ENCODE results near the gene SIGLEC7. TPM values are rescaled to one million over a fixed set of nuclear protein-coding genes. Genes with fewer than 3 reads are reported as not detected.

SIGLEC7 gene
- total RNA-seq, 1 experiment from 2014 or later: not detected

DNA sequence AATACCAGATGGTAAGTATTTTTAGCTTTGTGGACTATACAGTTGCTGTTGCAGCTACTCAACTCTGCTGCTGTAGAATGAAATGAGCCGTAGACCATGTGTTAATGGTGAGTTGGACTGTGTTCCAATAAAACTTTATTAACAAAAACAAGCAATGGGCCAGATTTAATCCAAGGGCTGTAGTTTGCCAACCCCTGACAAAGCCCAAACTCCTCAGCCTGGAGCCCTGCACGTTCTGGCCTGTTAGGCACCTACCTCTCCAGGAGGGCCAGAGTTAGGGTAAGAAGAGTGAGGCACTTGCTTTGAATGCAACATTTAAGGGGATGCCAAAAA lies 46.1 kb downstream of the SIGLEC7 start:
- no peak for DNase-seq (ENCODE audit: low spot score)
- in situ Hi-C loops (cut with HindIII; ENCODE audit: low sequenced_read_pairs): no loop called here

DNA sequence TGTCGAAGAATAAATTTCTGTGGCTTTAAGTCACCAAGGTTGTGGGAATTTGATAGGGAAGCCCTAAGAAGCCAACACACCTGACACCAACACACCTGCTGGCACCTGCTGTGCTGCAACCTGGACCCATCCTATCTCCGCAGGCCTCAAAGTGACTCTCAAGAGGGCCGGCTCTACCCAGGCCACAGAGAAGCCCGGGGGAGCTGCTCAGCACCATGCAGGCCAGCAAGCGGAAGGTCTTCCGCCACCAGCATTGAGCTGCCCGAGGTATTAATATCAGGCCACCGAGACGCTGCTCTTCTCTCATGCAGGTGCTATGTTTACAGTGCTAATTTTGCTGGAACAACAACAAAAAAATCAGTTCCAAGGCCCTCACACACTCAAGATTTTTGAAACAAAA lies 50.6 kb downstream of the SIGLEC7 start:
- in situ Hi-C loops (cut with HindIII; ENCODE audit: low sequenced_read_pairs): no loop called here
- no peak for DNase-seq (ENCODE audit: low spot score)

DNA sequence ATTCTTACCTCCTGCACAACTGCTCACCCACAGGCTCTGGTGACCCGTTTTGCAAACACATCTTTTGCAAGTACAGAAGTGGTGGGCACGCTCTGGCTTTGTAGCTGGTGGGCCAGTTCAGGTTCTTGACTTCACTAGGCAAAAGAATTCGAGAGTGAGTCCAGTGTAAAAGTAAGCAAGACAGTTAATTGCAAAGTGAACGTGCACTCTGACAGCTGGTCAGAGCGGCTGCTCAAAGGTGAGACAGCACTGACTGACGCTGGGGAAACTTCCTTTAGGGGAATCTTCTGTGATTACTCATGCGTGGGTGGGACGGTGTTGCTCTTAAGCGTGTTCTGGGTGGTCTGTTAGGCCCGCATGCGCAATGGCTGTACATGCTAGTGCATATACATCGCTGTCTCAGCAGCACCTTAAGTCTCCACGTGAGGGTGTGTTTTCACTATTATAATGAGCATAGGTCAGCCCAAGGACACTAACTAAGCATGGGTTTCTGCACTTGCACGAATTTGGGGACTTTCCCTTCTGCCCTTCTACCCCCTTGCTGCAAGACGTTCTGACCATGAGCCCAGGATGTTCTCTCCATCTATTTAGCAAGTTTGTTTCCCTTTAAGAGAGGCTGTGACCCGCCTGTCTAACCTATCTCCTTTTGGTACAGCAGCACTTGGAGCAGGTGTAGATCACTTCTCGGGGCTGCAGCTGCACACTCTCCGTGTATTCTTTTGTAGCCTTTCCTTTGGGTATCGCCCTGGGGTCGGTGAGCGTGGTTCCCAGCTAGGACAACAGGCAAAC lies 52.6 kb downstream of the SIGLEC7 start:
- in situ Hi-C loops (cut with HindIII; ENCODE audit: low sequenced_read_pairs): no loop called here
- DNase-seq (ENCODE audit: low spot score): no peak

DNA sequence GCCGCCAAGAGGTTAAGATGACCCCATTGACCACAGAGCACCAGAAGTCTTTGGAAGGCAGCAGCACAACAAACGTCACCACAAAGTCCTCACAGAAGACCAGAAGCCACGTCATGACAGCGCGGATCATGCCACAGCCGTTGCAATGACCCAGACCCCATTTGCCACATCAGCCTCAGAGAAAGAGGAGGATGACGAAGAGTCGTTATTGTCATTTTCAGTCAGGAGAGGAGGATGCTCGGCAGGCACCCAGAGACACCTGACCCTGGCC lies 53.1 kb downstream of the SIGLEC7 start:
- DNase-seq (ENCODE audit: low spot score): no peak
- in situ Hi-C loops (cut with HindIII; ENCODE audit: low sequenced_read_pairs): no loop called here

DNA sequence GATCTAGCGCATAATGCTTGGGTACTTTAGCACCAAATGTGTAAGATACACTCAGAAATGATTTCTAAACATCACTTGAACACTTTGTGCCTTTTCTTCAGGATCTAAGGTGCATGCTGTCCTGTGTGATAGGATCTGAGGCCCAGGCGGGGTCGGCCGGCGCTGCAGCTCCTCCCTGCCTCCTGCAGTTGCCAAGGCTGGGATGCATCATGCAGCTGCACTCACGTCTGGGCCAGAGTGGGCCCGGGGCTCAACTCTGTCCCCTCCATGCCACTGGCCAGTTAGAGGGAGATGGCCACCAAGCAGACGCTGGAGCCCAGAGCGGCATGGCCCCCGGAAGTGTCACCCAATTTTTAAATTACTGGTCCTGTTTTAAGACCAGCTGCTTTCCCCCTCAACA lies 53.5 kb downstream of the SIGLEC7 start:
- DNase-seq (ENCODE audit: low spot score): no peak
- in situ Hi-C loops (cut with HindIII; ENCODE audit: low sequenced_read_pairs): no loop called here

DNA sequence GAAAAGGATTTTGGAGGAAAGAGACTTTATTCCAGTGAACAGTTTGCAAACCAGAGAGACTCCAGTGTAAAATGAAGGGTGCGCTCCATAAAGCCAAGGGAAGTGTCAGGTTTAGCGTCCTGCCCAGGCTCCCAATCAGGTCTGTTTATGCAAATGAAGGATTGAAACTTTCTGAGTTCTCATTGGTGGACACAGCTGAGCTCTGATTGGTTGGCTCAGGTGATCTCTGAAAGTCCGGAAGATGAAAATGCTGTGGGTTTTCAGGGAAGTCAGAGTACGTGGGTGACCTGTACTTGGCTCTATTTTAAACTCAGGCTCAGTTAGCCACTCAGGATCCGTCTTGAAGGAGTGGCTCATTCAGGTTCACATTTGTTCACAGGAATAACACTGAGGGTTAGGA lies 54.1 kb downstream of the SIGLEC7 start:
- in situ Hi-C loops (cut with HindIII; ENCODE audit: low sequenced_read_pairs): no loop called here
- DNase-seq (ENCODE audit: low spot score): no peak

DNA sequence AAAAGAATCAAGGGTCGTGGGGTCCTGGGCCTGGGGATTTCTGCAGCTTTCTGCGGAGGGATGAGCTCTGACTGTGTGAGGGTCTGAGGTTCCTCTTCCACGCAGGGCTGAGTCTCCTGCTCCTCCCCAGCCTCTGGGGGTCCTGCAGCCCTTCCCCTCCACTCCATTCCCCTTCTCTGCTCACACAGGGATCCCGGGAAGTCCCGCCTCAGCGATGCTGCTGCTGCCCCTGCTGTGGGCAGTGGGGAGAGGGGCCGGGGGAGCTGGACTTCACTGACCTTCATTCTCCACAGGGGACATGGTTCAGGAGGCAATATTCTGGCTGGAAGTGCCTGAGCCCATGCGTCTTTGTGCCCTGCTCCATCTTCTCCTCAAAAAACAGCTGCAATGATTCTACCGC lies 56.5 kb downstream of the SIGLEC7 start:
- DNase-seq (ENCODE audit: low spot score): no peak
- in situ Hi-C loops (cut with HindIII; ENCODE audit: low sequenced_read_pairs): no loop called here

DNA sequence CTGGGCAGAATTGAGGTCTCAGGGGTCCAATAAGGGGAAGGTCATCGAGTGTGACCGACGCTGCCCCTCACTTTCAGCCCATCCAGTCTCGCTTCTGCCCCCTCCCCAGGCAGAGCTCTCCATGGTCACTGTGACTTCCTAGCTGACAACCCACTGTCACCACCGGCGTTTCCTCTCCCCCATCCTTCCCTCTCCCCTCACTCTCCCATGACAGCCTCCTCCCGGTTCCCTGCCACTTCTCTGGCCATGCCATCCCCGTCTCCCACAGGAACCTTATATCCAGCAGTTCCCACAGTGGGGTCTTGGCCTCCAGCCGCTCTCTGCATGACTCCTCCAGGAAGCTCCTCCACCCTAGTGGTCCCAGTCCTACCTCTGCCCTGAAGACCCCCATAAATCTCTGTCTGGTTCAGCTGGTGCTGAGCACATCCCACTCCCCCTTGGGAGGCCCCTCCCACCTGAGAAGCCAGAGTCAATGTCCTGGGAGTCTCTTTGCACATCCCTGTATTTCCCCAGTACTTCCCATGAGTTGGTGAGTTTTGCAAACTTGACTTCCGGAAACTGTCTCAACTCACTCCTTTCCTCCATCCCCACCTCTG lies 58.1 kb downstream of the SIGLEC7 start:
- in situ Hi-C loops (cut with HindIII; ENCODE audit: low sequenced_read_pairs): no loop called here

DNA sequence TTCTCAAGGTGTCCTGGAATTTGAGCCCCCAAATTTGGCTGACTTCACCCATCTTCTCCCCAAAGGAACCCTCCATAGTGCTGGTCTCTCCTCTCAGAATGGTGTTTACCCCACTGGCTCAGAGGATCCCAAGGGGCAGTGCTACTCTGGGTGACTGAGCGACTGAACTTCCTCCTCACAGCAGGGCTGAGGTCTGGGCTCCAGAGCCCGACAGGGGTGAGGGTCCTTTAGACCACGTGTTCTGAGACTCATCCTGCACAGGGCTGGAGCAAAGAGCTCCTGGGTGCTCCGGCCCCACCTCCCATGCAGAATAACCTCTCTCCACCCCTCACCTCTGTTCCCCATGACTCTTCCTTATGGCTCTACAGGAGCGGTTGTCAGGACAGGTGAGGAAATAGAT lies 59.6 kb downstream of the SIGLEC7 start:
- in situ Hi-C loops (cut with HindIII; ENCODE audit: low sequenced_read_pairs): no loop called here
- DNase-seq (ENCODE audit: low spot score): no peak

More for the DNA sequence above, 58.1 kb downstream of the SIGLEC7 start:
- DNase-seq (ENCODE audit: low spot score): no peak

Other genes starting within 250 kb of the SIGLEC7 start
- not detected in 2 replicates for gene KLK4, start 230.9 kb upstream of the SIGLEC7 start, total RNA-seq (2014; rRNA removed; shearing (Covaris generic))
- gene KLK5, start 189.3 kb upstream of the SIGLEC7 start, total RNA-seq (2014; rRNA removed; shearing (Covaris generic)): 0.58 TPM in 1 of 2 replicates, not detected in the other
- not detected in 2 replicates for gene KLK6, start 172.7 kb upstream of the SIGLEC7 start, total RNA-seq (2014; rRNA removed; shearing (Covaris generic))
- not detected in 2 replicates for gene KLK7, start 158.4 kb upstream of the SIGLEC7 start, total RNA-seq (2014; rRNA removed; shearing (Covaris generic))
- not detected in 2 replicates for gene KLK8, start 140.7 kb upstream of the SIGLEC7 start, total RNA-seq (2014; rRNA removed; shearing (Covaris generic))
- gene KLK10, start 122.6 kb upstream of the SIGLEC7 start, total RNA-seq (2014; rRNA removed; shearing (Covaris generic)): not detected in 2 replicates
- not detected in 2 replicates for gene KLK11, start 115.7 kb upstream of the SIGLEC7 start, total RNA-seq (2014; rRNA removed; shearing (Covaris generic))
- not detected in 2 replicates for gene KLK12, start 107.3 kb upstream of the SIGLEC7 start, total RNA-seq (2014; rRNA removed; shearing (Covaris generic))
- gene KLK13, start 77.2 kb upstream of the SIGLEC7 start, total RNA-seq (2014; rRNA removed; shearing (Covaris generic)): not detected in 2 replicates
- not detected in 2 replicates for gene KLK14, start 59.4 kb upstream of the SIGLEC7 start, total RNA-seq (2014; rRNA removed; shearing (Covaris generic))
- 10.1 and 16.8 TPM in 2 replicates for gene CTU1, start 33.9 kb upstream of the SIGLEC7 start, total RNA-seq (2014; rRNA removed; shearing (Covaris generic))
- not detected in 2 replicates for gene SIGLEC9, start 17.4 kb upstream of the SIGLEC7 start, total RNA-seq (2014; rRNA removed; shearing (Covaris generic))
- gene CD33, start 82.8 kb downstream of the SIGLEC7 start, total RNA-seq (2014; rRNA removed; shearing (Covaris generic)): 1.4 TPM in 1 of 2 replicates, not detected in the other
- not detected in 2 replicates for gene SIGLECL1, start 108.8 kb downstream of the SIGLEC7 start, total RNA-seq (2014; rRNA removed; shearing (Covaris generic))
- gene IGLON5, start 169.3 kb downstream of the SIGLEC7 start, total RNA-seq (2014; rRNA removed; shearing (Covaris generic)): not detected in 2 replicates
- gene VSIG10L, start 199.8 kb downstream of the SIGLEC7 start, total RNA-seq (2014; rRNA removed; shearing (Covaris generic)): 9.3 and 9.5 TPM in 2 replicates
- gene ETFB, start 224.1 kb downstream of the SIGLEC7 start, total RNA-seq (2014; rRNA removed; shearing (Covaris generic)): 122 and 148 TPM in 2 replicates
- not detected in 2 replicates for gene CLDND2, start 226.7 kb downstream of the SIGLEC7 start, total RNA-seq (2014; rRNA removed; shearing (Covaris generic))
- not detected in 2 replicates for gene NKG7, start 230.4 kb downstream of the SIGLEC7 start, total RNA-seq (2014; rRNA removed; shearing (Covaris generic))
- not detected in 2 replicates for gene LIM2, start 245.7 kb downstream of the SIGLEC7 start, total RNA-seq (2014; rRNA removed; shearing (Covaris generic))
- not detected in 2 replicates for gene C19orf84, start 248.3 kb downstream of the SIGLEC7 start, total RNA-seq (2014; rRNA removed; shearing (Covaris generic))

Measured in G401 (cell line).